ENCODE measurements around the gene ANKS1B. TPM values are rescaled to one million over a fixed set of nuclear protein-coding genes. Genes with fewer than 3 reads are reported as not detected.
"Not testable (repeated sequence)": the region's sequence is repeated elsewhere in the genome, so short reads cannot be mapped to it uniquely, and the experiment has no call there.

The ANKS1B gene
- total and polyA plus RNA-seq, 11 donors = 0.62 to 5.8 (median 1.8) TPM

- Histone ChIP-seq H3K4me3 (no peak overlapping the region), H3K27me3 (no peaks in the 10 kb centered on the region), H3K9me3 (no peaks in the 10 kb centered on the region), H3K36me3 (no peaks in the 10 kb centered on the region), H3K4me1 (peaks cover 0 to 9% (median 0%) of the 10 kb centered on the region in 12 donors), H3K27ac (no peak overlapping the region)
- TF ChIP-seq CTCF (IDR thresholded peaks at IDR 0.05) (no peak), POLR2A (IDR thresholded peaks at IDR 0.05) (no peak)
- ATAC-seq (no peak), DNase-seq (no peak)
- intact Hi-C loops (cut with DNase I) = no loop called here
Observed at GRCh38 chr12:98970950-98971349, 1013.8 kb downstream of the ANKS1B start.

- H3K4me1 ChIP-seq = peaks cover 0 to 9% (median 0%) of the 10 kb centered on the region in 12 donors
- TF ChIP-seq CTCF (IDR thresholded peaks at IDR 0.05) = no peak
- no peak for TF ChIP-seq POLR2A (IDR thresholded peaks at IDR 0.05)
- no peak overlapping the region for H3K4me3 ChIP-seq
- no peaks in the 10 kb centered on the region for H3K27me3 ChIP-seq
- no peaks in the 10 kb centered on the region for H3K36me3 ChIP-seq
- DNase-seq (no peak), ATAC-seq (no peak)
- intact Hi-C loops (cut with DNase I) = no loop called here
- no peak overlapping the region for H3K27ac ChIP-seq
- H3K9me3 ChIP-seq = peaks cover 0 to 3% (median 0%) of the 10 kb centered on the region in 12 donors
Observed at GRCh38 chr12:98970210-98970609, 1014.5 kb downstream of the ANKS1B start.

- ATAC-seq (no peak), DNase-seq (no peak)
- no peak overlapping the region for H3K4me3 ChIP-seq
- WGBS, 4 donors = 69 to 83% (median 81%) methylated on average over 2 of the region's 2 CpGs
- H3K27ac ChIP-seq = no peak overlapping the region
- intact Hi-C loops (cut with DNase I) = no loop called here
- TF ChIP-seq CTCF (IDR thresholded peaks at IDR 0.05) (no peak), POLR2A (IDR thresholded peaks at IDR 0.05) (no peak)
- H3K4me1 ChIP-seq = peaks cover 0 to 9% (median 0%) of the 10 kb centered on the region in 12 donors
- H3K27me3 ChIP-seq = no peaks in the 10 kb centered on the region
- H3K9me3 ChIP-seq = peaks cover 0 to 4% (median 0%) of the 10 kb centered on the region in 12 donors
- no peaks in the 10 kb centered on the region for H3K36me3 ChIP-seq
Observed at GRCh38 chr12:98968896-98969295, 1015.8 kb downstream of the ANKS1B start.

- WGBS, 4 donors = 87 to 95% (median 90%) methylated on average over 5 of the region's 5 CpGs
- H3K27ac ChIP-seq; H3K36me3 ChIP-seq; ATAC-seq; H3K4me1 ChIP-seq; H3K4me3 ChIP-seq; DNase-seq; H3K27me3 ChIP-seq; intact Hi-C loops (cut with DNase I): not testable (repeated sequence)
- H3K9me3 ChIP-seq = peaks cover 0 to 21% (median 4%) of the 10 kb centered on the region in 12 donors
Observed at GRCh38 chr12:98957135-98957534, 1027.6 kb downstream of the ANKS1B start.

- DNase-seq (no peak), ATAC-seq (no peak)
- Histone ChIP-seq H3K4me3 (no peak overlapping the region), H3K9me3 (peaks cover 0 to 3% (median 0%) of the 10 kb centered on the region in 12 donors), H3K4me1 (no peaks in the 10 kb centered on the region), H3K27ac (no peak overlapping the region), H3K27me3 (no peaks in the 10 kb centered on the region), H3K36me3 (no peaks in the 10 kb centered on the region)
- TF ChIP-seq CTCF (IDR thresholded peaks at IDR 0.05) (peak in 1 of 12 donors; percentile 7), POLR2A (IDR thresholded peaks at IDR 0.05) (no peak)
- intact Hi-C loops (cut with DNase I) = no loop called here
- 48 to 58% (median 50%) methylated on average over 4 of the region's 4 CpGs for WGBS, 4 donors
Observed at GRCh38 chr12:98955284-98955683, 1029.5 kb downstream of the ANKS1B start.
